NCI-H446 (cell line): ENCODE measurements around the gene ZCCHC18.

Experiments used
- DNase-seq, 2 experiments: peaks; one replicate each; lab custom pipeline; 2025; lab: John Stamatoyannopoulos, UW

ZCCHC18 gene

DNA sequence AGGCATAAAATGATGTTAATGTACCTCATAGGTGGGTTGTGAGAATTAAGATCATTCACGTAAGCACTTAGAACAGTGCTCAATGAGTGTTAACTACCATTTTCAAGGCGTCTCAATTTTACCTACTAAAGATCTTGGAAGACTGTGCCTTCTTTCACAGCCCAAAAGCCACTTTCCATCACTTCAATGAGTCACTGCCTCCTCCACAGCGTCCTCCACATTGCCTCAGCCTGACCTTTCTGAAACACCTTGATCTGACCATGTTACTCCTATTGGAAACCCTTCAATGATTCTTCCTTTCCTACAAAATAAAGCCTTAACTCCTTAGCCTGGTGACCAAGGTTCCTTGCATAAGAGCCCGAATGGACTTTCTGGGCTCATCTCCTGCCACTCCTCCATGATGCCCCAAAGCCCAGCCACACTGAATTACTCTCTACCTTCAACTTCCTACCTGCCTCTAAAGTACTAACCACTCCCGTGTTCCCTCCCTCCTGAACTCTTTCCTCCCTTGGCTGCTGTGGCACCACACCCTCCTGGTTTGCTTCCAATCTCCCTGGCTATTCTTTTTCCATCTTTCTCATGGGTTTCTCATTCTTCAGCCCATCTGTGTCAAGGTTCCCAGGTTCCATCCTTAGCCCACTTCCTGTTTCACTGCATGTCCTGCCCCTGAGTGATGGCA, 22.4 kb downstream of the ZCCHC18 start:
- no peak for DNase-seq

GRCh38 chrX:104135677-104136076, 23.4 kb downstream of the ZCCHC18 start:
- no peak for DNase-seq

GRCh38 chrX:104136241-104137019, 24.1 kb downstream of the ZCCHC18 start:
- peak; percentile 60 to 85 for DNase-seq

GRCh38 chrX:104137496-104137895, 25.2 kb downstream of the ZCCHC18 start:
- DNase-seq, result peak; percentile 1 to 22

GRCh38 chrX:104141087-104141760, 28.9 kb downstream of the ZCCHC18 start:
- DNase-seq, result no peak

DNA sequence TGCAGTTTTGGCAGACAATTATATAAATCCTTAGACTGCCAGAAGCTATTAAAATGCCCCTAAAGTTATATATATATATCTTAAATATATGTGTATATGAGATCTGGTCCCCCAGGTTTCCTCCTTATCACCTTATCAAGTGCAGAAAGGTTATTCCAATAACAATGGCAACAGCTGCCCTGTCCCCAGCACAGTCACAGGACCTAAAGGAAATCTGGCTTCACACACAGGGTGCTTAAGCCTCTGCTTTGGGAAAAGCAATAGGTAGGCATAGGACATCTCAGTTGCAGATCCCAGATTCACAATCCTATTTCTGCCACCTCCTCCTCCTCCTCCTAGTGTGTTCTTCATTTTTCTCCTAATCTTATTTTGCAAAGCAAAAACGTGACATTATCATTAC, 38.7 kb downstream of the ZCCHC18 start:
- DNase-seq, result no peak

- DNase-seq, result peak; percentile 56 to 88
These were observed 44.6 kb downstream of the ZCCHC18 start, which contains the start of gene SLC25A53 for GRCh38 chrX:104156630-104157529. Gene SLC25A53 (minus strand): TSS chrX:104157009. CDS start chrX:104105257, 51,752 bp downstream.
